ENCODE data around the gene CLDN24. TPM values are rescaled to one million over a fixed set of nuclear protein-coding genes. Genes with fewer than 3 reads are reported as not detected.

CLDN24 gene
- not detected in 2 replicates for total RNA-seq (2022)
- not detected for Bru-seq, nascent RNA
- percentile 24 among the genes with signal in this experiment for BruChase-seq, experiment 1, labeled RNA remaining after a 6-hour chase
- BruChase-seq, experiment 2, labeled RNA remaining after a 2-hour chase = percentile 20 among the genes with signal in this experiment
- long read RNA-seq = 0 reads

GRCh38 chr4:183322326-183322725 is at the start of gene CLDN24:
Gene CLDN24, minus strand, starts transcription at chr4:183322426. Its CDS starts 0 bp downstream, at chr4:183322426.
- H3K27me3 Mint-ChIP-seq (ENCODE audit: unreplicated experiment) = no peaks in the 10 kb centered on the region
- H3K4me1 Mint-ChIP-seq (ENCODE audit: low read depth, unreplicated experiment) = no peaks in the 10 kb centered on the region
- H3K36me3 Mint-ChIP-seq (ENCODE audit: insufficient read depth, unreplicated experiment) = peaks cover 3% of the 10 kb centered on the region
- TF ChIP-seq, protein P1, sequence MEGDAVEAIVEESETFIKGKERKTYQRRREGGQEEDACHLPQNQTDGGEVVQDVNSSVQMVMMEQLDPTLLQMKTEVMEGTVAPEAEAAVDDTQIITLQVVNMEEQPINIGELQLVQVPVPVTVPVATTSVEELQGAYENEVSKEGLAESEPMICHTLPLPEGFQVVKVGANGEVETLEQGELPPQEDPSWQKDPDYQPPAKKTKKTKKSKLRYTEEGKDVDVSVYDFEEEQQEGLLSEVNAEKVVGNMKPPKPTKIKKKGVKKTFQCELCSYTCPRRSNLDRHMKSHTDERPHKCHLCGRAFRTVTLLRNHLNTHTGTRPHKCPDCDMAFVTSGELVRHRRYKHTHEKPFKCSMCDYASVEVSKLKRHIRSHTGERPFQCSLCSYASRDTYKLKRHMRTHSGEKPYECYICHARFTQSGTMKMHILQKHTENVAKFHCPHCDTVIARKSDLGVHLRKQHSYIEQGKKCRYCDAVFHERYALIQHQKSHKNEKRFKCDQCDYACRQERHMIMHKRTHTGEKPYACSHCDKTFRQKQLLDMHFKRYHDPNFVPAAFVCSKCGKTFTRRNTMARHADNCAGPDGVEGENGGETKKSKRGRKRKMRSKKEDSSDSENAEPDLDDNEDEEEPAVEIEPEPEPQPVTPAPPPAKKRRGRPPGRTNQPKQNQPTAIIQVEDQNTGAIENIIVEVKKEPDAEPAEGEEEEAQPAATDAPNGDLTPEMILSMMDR (IDR thresholded peaks at IDR 0.05; ENCODE audit: unreplicated experiment) = no peak
- peaks cover 3% of the 10 kb centered on the region for H3K9me3 Mint-ChIP-seq (ENCODE audit: low read depth, unreplicated experiment)
- CTCF ChIA-PET = no interaction called here
- no peak within 1 kb of the TSS for H3K27ac Mint-ChIP-seq (ENCODE audit: unreplicated experiment)
- no peak for DNase-seq
- no TSS peak for BruUV-seq (replicated peaks)
- no peak within 1 kb of the TSS for H3K4me3 Mint-ChIP-seq (ENCODE audit: low read depth, unreplicated experiment)
- intact Hi-C loops (cut with micrococcal nuclease; ENCODE audit: unreplicated experiment) = no loop called here

DNA sequence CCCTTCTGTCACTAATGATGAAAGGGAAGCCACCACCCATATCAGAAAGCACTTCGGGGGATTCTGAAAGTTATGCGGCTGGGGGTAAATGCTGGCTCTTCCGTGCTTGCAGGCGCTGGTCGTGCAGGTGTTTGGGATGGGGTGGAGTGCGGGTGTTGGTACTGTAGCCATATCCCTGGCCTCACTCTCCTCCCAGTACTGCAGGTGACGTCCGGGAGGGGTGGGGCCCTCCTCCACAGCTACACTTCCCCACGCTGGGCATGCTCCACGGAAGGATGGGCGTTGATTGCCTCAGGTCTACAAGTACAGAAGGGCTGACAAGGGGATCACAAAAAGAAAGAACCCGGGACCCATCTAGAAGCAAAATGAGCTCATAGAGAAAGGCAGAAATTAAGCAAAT is 48.6 kb upstream of the CLDN24 start:
- H3K4me3 Mint-ChIP-seq (ENCODE audit: low read depth, unreplicated experiment) = no peak overlapping the region
- BruUV-seq (replicated peaks) = no TSS peak
- CTCF ChIA-PET = no interaction called here
- intact Hi-C loops (cut with micrococcal nuclease; ENCODE audit: unreplicated experiment) = no loop called here
- H3K27ac Mint-ChIP-seq (ENCODE audit: unreplicated experiment) = no peak overlapping the region
- no peaks in the 10 kb centered on the region for H3K4me1 Mint-ChIP-seq (ENCODE audit: low read depth, unreplicated experiment)
- no peaks in the 10 kb centered on the region for H3K27me3 Mint-ChIP-seq (ENCODE audit: unreplicated experiment)
- TF ChIP-seq, protein P1 (IDR thresholded peaks at IDR 0.05; ENCODE audit: unreplicated experiment) = no peak
- H3K36me3 Mint-ChIP-seq (ENCODE audit: insufficient read depth, unreplicated experiment) = no peaks in the 10 kb centered on the region
- no peak for DNase-seq
- H3K9me3 Mint-ChIP-seq (ENCODE audit: low read depth, unreplicated experiment) = peaks cover 3% of the 10 kb centered on the region

GRCh38 chr4:183369073-183369472 is 46.8 kb upstream of the CLDN24 start:
- H3K4me3 Mint-ChIP-seq (ENCODE audit: low read depth, unreplicated experiment) = no peak overlapping the region
- H3K9me3 Mint-ChIP-seq (ENCODE audit: low read depth, unreplicated experiment) = peaks cover 3% of the 10 kb centered on the region
- TF ChIP-seq, protein P1 (IDR thresholded peaks at IDR 0.05; ENCODE audit: unreplicated experiment) = no peak
- H3K4me1 Mint-ChIP-seq (ENCODE audit: low read depth, unreplicated experiment) = no peaks in the 10 kb centered on the region
- no peak for DNase-seq
- CTCF ChIA-PET = no interaction called here
- no peak overlapping the region for H3K27ac Mint-ChIP-seq (ENCODE audit: unreplicated experiment)
- intact Hi-C loops (cut with micrococcal nuclease; ENCODE audit: unreplicated experiment) = no loop called here
- no peaks in the 10 kb centered on the region for H3K36me3 Mint-ChIP-seq (ENCODE audit: insufficient read depth, unreplicated experiment)
- H3K27me3 Mint-ChIP-seq (ENCODE audit: unreplicated experiment) = no peaks in the 10 kb centered on the region
- no TSS peak for BruUV-seq (replicated peaks)

DNA sequence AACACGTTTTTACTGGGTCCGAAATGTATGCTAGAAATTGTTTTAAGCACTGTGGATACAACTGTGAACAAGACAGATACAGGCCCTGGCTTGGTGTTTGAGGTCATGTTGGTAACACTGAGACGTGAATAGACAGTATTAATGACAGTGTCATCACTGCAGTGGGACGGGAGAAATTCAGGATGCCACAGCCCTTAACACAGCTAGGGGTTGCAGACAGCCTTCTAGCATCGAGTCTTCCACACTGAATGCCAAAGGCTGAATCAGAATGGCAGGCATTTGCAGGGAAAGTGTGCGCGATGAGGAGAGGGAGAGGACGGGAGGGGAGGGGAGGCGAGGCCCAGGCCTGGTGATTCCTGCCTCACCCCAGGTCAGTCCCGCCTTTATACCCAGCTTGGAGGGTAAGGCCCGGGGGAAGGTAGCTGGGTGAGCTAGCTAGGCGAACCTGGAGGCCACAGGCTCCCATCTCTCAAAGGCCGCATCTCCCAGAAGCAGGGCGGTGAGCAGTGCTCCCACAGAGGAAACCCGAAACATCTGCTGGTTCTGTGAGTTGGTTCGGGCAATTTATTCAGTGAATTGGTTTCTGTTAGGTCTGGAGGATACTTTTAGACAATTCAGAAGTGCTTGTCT is 44.1 kb upstream of the CLDN24 start:
- intact Hi-C loops (cut with micrococcal nuclease; ENCODE audit: unreplicated experiment) = no loop called here

More for the DNA sequence above, 44.1 kb upstream of the CLDN24 start:
- no peaks in the 10 kb centered on the region for H3K9me3 Mint-ChIP-seq (ENCODE audit: low read depth, unreplicated experiment)
- no peak for DNase-seq
- TF ChIP-seq, protein P1 (IDR thresholded peaks at IDR 0.05; ENCODE audit: unreplicated experiment) = no peak
- H3K4me3 Mint-ChIP-seq (ENCODE audit: low read depth, unreplicated experiment) = no peak overlapping the region
- BruUV-seq (replicated peaks) = no TSS peak
- CTCF ChIA-PET = interaction anchor here (0.6 kb wide), 1 partner anchor 53 kb away, joined by 4 read pairs; no protein-coding TSS in a partner anchor
- no peaks in the 10 kb centered on the region for H3K27me3 Mint-ChIP-seq (ENCODE audit: unreplicated experiment)
- H3K36me3 Mint-ChIP-seq (ENCODE audit: insufficient read depth, unreplicated experiment) = no peaks in the 10 kb centered on the region
- no peak overlapping the region for H3K27ac Mint-ChIP-seq (ENCODE audit: unreplicated experiment)
- H3K4me1 Mint-ChIP-seq (ENCODE audit: low read depth, unreplicated experiment) = no peaks in the 10 kb centered on the region
